K562 (cell line): Measurements from ENCODE around the gene SLC25A1. TPM values are rescaled to one million over a fixed set of nuclear protein-coding genes. Genes with fewer than 3 reads are reported as not detected.

Experiments
- CHD2 ChIP-seq: IDR thresholded peaks from 2 replicates; pipeline ENCODE4 v1.6.1; 2011; ENCODE audit warnings: low read depth, low read length
- DPF2 ChIP-seq: fragments of 450-650 bp; IDR thresholded peaks from 2 replicates; pipeline ENCODE4 v1.6.1; 2016
- ESRRA ChIP-seq: fragments of 450-650 bp; IDR thresholded peaks from 2 replicates; pipeline ENCODE4 v1.6.1; 2014; ENCODE audit warnings: low read depth, mild to moderate bottlenecking, moderate library complexity, borderline replicate concordance
- HDAC1 ChIP-seq, 2 experiments: fragments of 450-650 bp; IDR thresholded peaks; 2 replicates each; pipeline ENCODE4 v1.6.1; 2016 to 2017; ENCODE audit warnings: inconsistent platforms in 1 of 2, mild to moderate bottlenecking in 1 of 2, moderate library complexity in 1 of 2
- HDAC8 ChIP-seq: fragments of 450-650 bp; IDR thresholded peaks from 2 replicates; pipeline ENCODE4 v1.6.1; 2016; ENCODE audit warnings: mild to moderate bottlenecking, missing genetic modification characterization, moderate library complexity, missing compliant biosample characterization
- HOMEZ ChIP-seq: fragments of 250-450 bp; sonication (Bioruptor Pico); IDR thresholded peaks from 2 replicates; pipeline ENCODE4 v1.4.0; 2020; ENCODE audit warnings: mild to moderate bottlenecking, moderate library complexity
- MCM2 ChIP-seq: fragments of 450-650 bp; IDR thresholded peaks from 2 replicates; pipeline ENCODE4 v1.6.1; 2017; ENCODE audit warnings: low read depth, mild to moderate bottlenecking
- MEF2D ChIP-seq: conservative IDR thresholded peaks from 2 replicates; pipeline ENCODE4 v1.6.1; 2016; ENCODE audit warnings: low read depth, missing genetic modification characterization, missing compliant biosample characterization
- RBM39 ChIP-seq: fragments of 200-400 bp; formaldehyde crosslinking; optimal IDR thresholded peaks from 2 replicates; pipeline ENCODE3; 2018; ENCODE audit warnings: low read depth, low read length
- RHOXF2B ChIP-seq: fragments of 250-450 bp; sonication (Bioruptor Pico); conservative IDR thresholded peaks from 2 replicates; pipeline ENCODE4 v1.5.1; 2021
- SIRT6 ChIP-seq: IDR thresholded peaks from one replicate; pipeline ENCODE4 v1.6.1; 2012; ENCODE audit warnings: low read depth, mild to moderate bottlenecking, control low read depth, inconsistent platforms, low read length, moderate library complexity
- TRIM24 ChIP-seq, 2 experiments: fragments of 450-650 bp; IDR thresholded peaks; 2 replicates each; pipeline ENCODE4 v1.6.1; 2016
- ZBTB26 ChIP-seq: fragments of 450-650 bp; formaldehyde crosslinking; IDR thresholded peaks from 2 replicates; pipeline ENCODE4 v1.4.0; 2022; ENCODE audit warnings: missing genetic modification characterization
- ZBTB49 ChIP-seq: sonication (generic); formaldehyde crosslinking; IDR thresholded peaks from 2 replicates; pipeline ENCODE4 v1.8.0; 2022; ENCODE audit warnings: missing genetic modification reagents, mild to moderate bottlenecking, borderline replicate concordance
- ZNF146 ChIP-seq: IDR thresholded peaks from one replicate; pipeline ENCODE4 v1.6.1; 2018; ENCODE audit warnings: missing compliant biosample characterization; ENCODE audit not compliant: unreplicated experiment
- ZNF436 ChIP-seq: fragments of 250-450, 450-650 bp; sonication (Bioruptor Pico); formaldehyde crosslinking; IDR thresholded peaks from 2 replicates; pipeline ENCODE4 v1.7.0; 2020; ENCODE audit warnings: mild to moderate bottlenecking
- ZNF507 ChIP-seq: conservative IDR thresholded peaks from 2 replicates; pipeline ENCODE4 v1.6.1; 2017; ENCODE audit warnings: missing genetic modification characterization, missing compliant biosample characterization
- polyA plus RNA-seq, 8 experiments: library from polyadenylated mRNA; depleted of rRNA in 4 of 8; stranded (reverse) in 5 of 8; unstranded in 3 of 8; fragments of >200 nt; fragmentation: Nextera tagmentation in 2 of 8; fragmentation: Illumina TruSeq in 1 of 8; extraction: Ambion mirVana in 2 of 8; extraction: Trizol in 1 of 8; gene quantifications; 2 replicates each; pipeline versions ENCODE4 v1.2.1 to v1.2.3, GENCODE V29; 2011 to 2014; ENCODE audit warnings: inconsistent platforms in 1 of 8, missing spikeins in 1 of 8
- total RNA-seq, 7 experiments: library from RNA; depleted of rRNA in 6 of 7; stranded (reverse); fragments of >200 nt in 6 of 7; fragmentation: Illumina TruSeq in 2 of 7; extraction: Trizol in 2 of 7; gene quantifications; 2 replicates each; pipeline versions ENCODE4 v1.2.1 to v1.2.3, GENCODE V29; 2011 to 2021; ENCODE audit warnings: low replicate concordance in 1 of 7

The SLC25A1 gene
- total and polyA plus RNA-seq, 9 of the 15 experiments (the other 6 are each of a cell fraction or from before 2014, with no cell fraction given): 11.0 to 408 (median 110) TPM

- TF ChIP-seq ZNF146 (CRISPR knock-in tag) (no peak), ZBTB26 (CRISPR knock-in tag) (0 out of 2 replicates have a peak, but pooled peaks have one; percentile 5), RHOXF2B (CRISPR knock-in tag) (no peak), MEF2D (no peak), DPF2 (no peak), HDAC1 (IDR thresholded peaks at IDR 0.05) (0 out of 4 replicates have a peak, but pooled peaks of 1 of the 2 experiments have one; percentile 35), TRIM24 (IDR thresholded peaks at IDR 0.05) (no peak), CHD2 (no peak), SIRT6 (no peak), HOMEZ (CRISPR knock-in tag) (peak; percentile 45; the same call in 1 of the 2 replicates), ZNF436 (CRISPR knock-in tag) (no peak), RBM39 (no peak), ZNF507 (tag) (no peak), ESRRA (no peak), MCM2 (0 out of 2 replicates have a peak, but pooled peaks have one; percentile 25), HDAC8 (tag) (no peak), ZBTB49 (CRISPR knock-in tag) (no peak)
Measured at GRCh38 chr22:19151329-19152191, 27.0 kb downstream of the SLC25A1 start (continued).
